Measurements from ENCODE around the gene MRPL36. TPM values are rescaled to one million over a fixed set of nuclear protein-coding genes. Genes with fewer than 3 reads are reported as not detected.

The MRPL36 gene
- total RNA-seq, 1 experiment from 2014 or later: 61.2 TPM

GRCh38 chr5:1779782-1780613, 19.6 kb downstream of the MRPL36 start (continued):
- TF ChIP-seq ATF3 (CRISPR knock-in tag; conservative IDR thresholded peaks at IDR 0.05): no peak
- TF ChIP-seq FOXP4 (CRISPR knock-in tag; IDR thresholded peaks at IDR 0.05): no peak
- TF ChIP-seq, protein P1, sequence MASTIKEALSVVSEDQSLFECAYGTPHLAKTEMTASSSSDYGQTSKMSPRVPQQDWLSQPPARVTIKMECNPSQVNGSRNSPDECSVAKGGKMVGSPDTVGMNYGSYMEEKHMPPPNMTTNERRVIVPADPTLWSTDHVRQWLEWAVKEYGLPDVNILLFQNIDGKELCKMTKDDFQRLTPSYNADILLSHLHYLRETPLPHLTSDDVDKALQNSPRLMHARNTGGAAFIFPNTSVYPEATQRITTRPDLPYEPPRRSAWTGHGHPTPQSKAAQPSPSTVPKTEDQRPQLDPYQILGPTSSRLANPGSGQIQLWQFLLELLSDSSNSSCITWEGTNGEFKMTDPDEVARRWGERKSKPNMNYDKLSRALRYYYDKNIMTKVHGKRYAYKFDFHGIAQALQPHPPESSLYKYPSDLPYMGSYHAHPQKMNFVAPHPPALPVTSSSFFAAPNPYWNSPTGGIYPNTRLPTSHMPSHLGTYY (CRISPR knock-in tag; IDR thresholded peaks at IDR 0.05): no peak
- TF ChIP-seq FOXJ3 (CRISPR knock-in tag; IDR thresholded peaks at IDR 0.05; ENCODE audit: borderline replicate concordance): no peak
- no peak for TF ChIP-seq TP53 (CRISPR knock-in tag; IDR thresholded peaks at IDR 0.05)

- ATAC-seq (no peak), DNase-seq (ENCODE audit: low spot score) (peak; percentile 9)
- H3K4me3 Mint-ChIP-seq: no peak overlapping the region
- no peaks in the 10 kb centered on the region for H3K36me3 Mint-ChIP-seq
- no peak for TF ChIP-seq SOX15 (CRISPR knock-in tag; IDR thresholded peaks at IDR 0.05)
- TF ChIP-seq NFATC4 (CRISPR knock-in tag; IDR thresholded peaks at IDR 0.05): no peak
- TF ChIP-seq, protein P2, sequence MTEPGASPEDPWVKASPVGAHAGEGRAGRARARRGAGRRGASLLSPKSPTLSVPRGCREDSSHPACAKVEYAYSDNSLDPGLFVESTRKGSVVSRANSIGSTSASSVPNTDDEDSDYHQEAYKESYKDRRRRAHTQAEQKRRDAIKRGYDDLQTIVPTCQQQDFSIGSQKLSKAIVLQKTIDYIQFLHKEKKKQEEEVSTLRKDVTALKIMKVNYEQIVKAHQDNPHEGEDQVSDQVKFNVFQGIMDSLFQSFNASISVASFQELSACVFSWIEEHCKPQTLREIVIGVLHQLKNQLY (CRISPR knock-in tag; IDR thresholded peaks at IDR 0.05): no peak
- TF ChIP-seq FOXP1 (CRISPR knock-in tag; IDR thresholded peaks at IDR 0.05; ENCODE audit: borderline replicate concordance): no peak
- TF ChIP-seq JUN (CRISPR knock-in tag; IDR thresholded peaks at IDR 0.05): no peak
- no peak for TF ChIP-seq GRHL2 (CRISPR knock-in tag; IDR thresholded peaks at IDR 0.05; ENCODE audit: insufficient replicate concordance, severe bottlenecking)
- TF ChIP-seq, protein P3, sequence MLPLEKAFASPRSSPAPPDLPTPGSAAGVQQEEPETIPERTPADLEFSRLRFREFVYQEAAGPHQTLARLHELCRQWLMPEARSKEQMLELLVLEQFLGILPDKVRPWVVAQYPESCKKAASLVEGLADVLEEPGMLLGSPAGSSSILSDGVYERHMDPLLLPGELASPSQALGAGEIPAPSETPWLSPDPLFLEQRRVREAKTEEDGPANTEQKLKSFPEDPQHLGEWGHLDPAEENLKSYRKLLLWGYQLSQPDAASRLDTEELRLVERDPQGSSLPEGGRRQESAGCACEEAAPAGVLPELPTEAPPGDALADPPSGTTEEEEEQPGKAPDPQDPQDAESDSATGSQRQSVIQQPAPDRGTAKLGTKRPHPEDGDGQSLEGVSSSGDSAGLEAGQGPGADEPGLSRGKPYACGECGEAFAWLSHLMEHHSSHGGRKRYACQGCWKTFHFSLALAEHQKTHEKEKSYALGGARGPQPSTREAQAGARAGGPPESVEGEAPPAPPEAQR (CRISPR knock-in tag; IDR thresholded peaks at IDR 0.05): no peak
- TF ChIP-seq FOXP4 (CRISPR knock-in tag; IDR thresholded peaks at IDR 0.05): no peak
- TF ChIP-seq RELA (CRISPR knock-in tag; IDR thresholded peaks at IDR 0.05; ENCODE audit: borderline replicate concordance): no peak
- peaks cover 9% of the 10 kb centered on the region for H3K9me3 Mint-ChIP-seq
- POLR2A ChIA-PET: no interaction called here
- H3K27ac Mint-ChIP-seq: no peak overlapping the region
- no peaks in the 10 kb centered on the region for H3K4me1 Mint-ChIP-seq
- CTCF ChIA-PET: interaction anchor here (0.9 kb wide), 1 partner anchor 29 kb away, joined by 3 read pairs; no protein-coding TSS in a partner anchor
- H3K27me3 Mint-ChIP-seq (ENCODE audit: low read depth): no peaks in the 10 kb centered on the region
These were observed 20.5 kb downstream of the MRPL36 start for GRCh38 chr5:1779021-1779680.
